VCaP (cell line): ENCODE results near the gene DACH1.

ENCODE experiments used
- H3K27ac ChIP-seq: fragments of 450-650 bp; 2 replicates; pipeline ENCODE4 v1.5.1; 2017
- CTCF ChIP-seq: fragments of 450-650 bp; conservative IDR thresholded peaks from 2 replicates; pipeline ENCODE4 v1.5.1; 2017; ENCODE audit warnings: mild to moderate bottlenecking, moderate library complexity

Gene DACH1

DNA sequence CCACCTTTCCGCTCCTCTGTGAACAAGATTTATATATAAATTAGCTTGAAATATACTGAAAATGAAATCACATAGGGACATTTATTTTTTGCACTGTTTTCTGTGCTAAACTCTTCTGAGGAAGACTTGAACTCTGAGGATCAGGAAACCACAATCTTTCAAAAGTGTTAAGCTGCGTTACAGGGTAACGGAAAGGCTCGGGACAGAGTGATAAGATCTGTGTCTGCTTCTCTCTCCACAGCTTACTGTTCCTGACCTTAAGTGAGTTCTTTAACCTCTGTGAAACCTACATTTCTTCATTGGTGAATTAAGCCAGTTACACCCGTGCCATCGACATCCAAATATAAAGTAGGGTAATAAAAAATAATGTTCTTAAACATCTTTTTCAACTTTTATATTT is 38.9 kb downstream of the DACH1 start:
- no peak overlapping the region; the same call in 1 of the 2 replicates for H3K27ac ChIP-seq
- TF ChIP-seq CTCF: no peak

- no peak overlapping the region; the same call in 1 of the 2 replicates for H3K27ac ChIP-seq
- TF ChIP-seq CTCF: no peak
Observed at GRCh38 chr13:71827241-71827640, 39.8 kb downstream of the DACH1 start.

GRCh38 chr13:71820699-71821098 is 46.3 kb downstream of the DACH1 start:
- TF ChIP-seq CTCF: no peak
- H3K27ac ChIP-seq: no peak overlapping the region

- H3K27ac ChIP-seq: no peak overlapping the region
- TF ChIP-seq CTCF: no peak
Observed at GRCh38 chr13:71817335-71817734, 49.7 kb downstream of the DACH1 start.

- TF ChIP-seq CTCF: no peak
- H3K27ac ChIP-seq: no peak overlapping the region
Observed at GRCh38 chr13:71814806-71815360, 52.1 kb downstream of the DACH1 start.

GRCh38 chr13:71813187-71813586 is 53.8 kb downstream of the DACH1 start:
- no peak overlapping the region for H3K27ac ChIP-seq
- no peak for TF ChIP-seq CTCF

DNA sequence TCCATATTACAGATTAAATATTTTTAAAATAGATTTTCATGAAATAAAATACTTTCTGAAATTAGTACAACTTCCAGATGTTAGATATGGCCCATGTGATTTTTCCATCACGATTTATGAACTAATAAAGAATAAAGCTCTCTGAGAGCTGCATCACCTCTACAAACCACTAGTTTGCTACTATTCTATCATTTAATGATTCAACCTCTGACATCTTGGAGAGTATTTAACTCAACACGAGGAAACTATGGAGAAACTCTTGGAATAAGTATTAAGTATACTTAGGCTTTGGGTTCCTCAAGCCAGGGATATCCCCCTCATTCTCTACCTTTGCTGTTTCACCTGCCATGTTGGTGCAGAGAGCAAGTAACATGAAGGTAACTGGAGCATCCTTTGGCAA is 55.7 kb downstream of the DACH1 start:
- H3K27ac ChIP-seq: no peak overlapping the region
- no peak for TF ChIP-seq CTCF
